SK-N-SH treated with all-trans-retinoic acid at 6 μM for 48 hours (cell line): Measurements from ENCODE around the gene HDAC11.

Experiments used
- ATAC-seq: fragments of 200-7000 bp; cut with Tn5 transposase; 3 replicates; pipeline ENCODE4 v1.9.1; 2020; ENCODE audit warnings: mild to moderate bottlenecking, moderate library complexity
- BACH2 ChIP-seq: fragments of 250-450 bp; sonication (Bioruptor Pico); IDR thresholded peaks from 2 replicates; pipeline ENCODE4 v1.9.0; 2021; ENCODE audit warnings: mild to moderate bottlenecking, borderline replicate concordance
- CSDC2 ChIP-seq: fragments of 250-450 bp; sonication (Bioruptor Pico); IDR thresholded peaks from 2 replicates; pipeline ENCODE4 v1.5.0; 2020; ENCODE audit warnings: mild to moderate bottlenecking, moderate library complexity
- ESRRG ChIP-seq: fragments of 250-450 bp; sonication (Bioruptor Pico); IDR thresholded peaks from 2 replicates; pipeline ENCODE4 v1.6.1; 2021; ENCODE audit warnings: mild to moderate bottlenecking
- GLIS3 ChIP-seq: fragments of 250-450 bp; sonication (Bioruptor Pico); IDR thresholded peaks from 2 replicates; pipeline ENCODE4 v1.5.0; 2020; ENCODE audit warnings: mild to moderate bottlenecking, moderate library complexity
- ISL1 ChIP-seq: fragments of 250-450 bp; sonication (Bioruptor Pico); IDR thresholded peaks from 2 replicates; pipeline ENCODE4 v2.1.2; 2022; ENCODE audit warnings: mild to moderate bottlenecking, moderate library complexity
- PPARA ChIP-seq: fragments of 250-450 bp; sonication (Bioruptor Pico); IDR thresholded peaks from 2 replicates; pipeline ENCODE4 v1.5.0; 2020; ENCODE audit warnings: mild to moderate bottlenecking, borderline replicate concordance
- RARB ChIP-seq: fragments of 250-450 bp; sonication (Bioruptor Pico); IDR thresholded peaks from 2 replicates; pipeline ENCODE4 v1.8.0; 2021; ENCODE audit warnings: mild to moderate bottlenecking, moderate library complexity
- SNAI2 ChIP-seq: fragments of 250-450 bp; sonication (Bioruptor Pico); IDR thresholded peaks from 2 replicates; pipeline ENCODE4 v1.5.0; 2020; ENCODE audit warnings: mild to moderate bottlenecking, moderate library complexity
- TCF4 ChIP-seq: fragments of 250-450 bp; sonication (Bioruptor Pico); IDR thresholded peaks from 2 replicates; pipeline ENCODE4 v1.8.0; 2021; ENCODE audit warnings: mild to moderate bottlenecking, moderate library complexity, borderline replicate concordance
- TOX ChIP-seq: fragments of 250-450 bp; sonication (Bioruptor Pico); IDR thresholded peaks from 2 replicates; pipeline ENCODE4 v1.8.0; 2021; ENCODE audit warnings: mild to moderate bottlenecking, moderate library complexity, borderline replicate concordance
- ZC3H10 ChIP-seq: fragments of 250-450 bp; sonication (Bioruptor Pico); IDR thresholded peaks from 2 replicates; pipeline ENCODE4 v1.5.1; 2021; ENCODE audit warnings: mild to moderate bottlenecking, moderate library complexity
- ZFP30 ChIP-seq: fragments of 450-650 bp; formaldehyde crosslinking; IDR thresholded peaks from 2 replicates; pipeline ENCODE4 v1.5.0; 2022; ENCODE audit warnings: mild to moderate bottlenecking, moderate library complexity
- ZNF565 ChIP-seq: fragments of 450-650 bp; formaldehyde crosslinking; conservative IDR thresholded peaks from 2 replicates; pipeline ENCODE4 v1.5.0; 2020; ENCODE audit warnings: low read depth, mild to moderate bottlenecking, moderate library complexity
- ZNF70 ChIP-seq: fragments of 450-650 bp; formaldehyde crosslinking; IDR thresholded peaks from 2 replicates; pipeline ENCODE4 v1.5.0; 2020; ENCODE audit warnings: mild to moderate bottlenecking, moderate library complexity
- ZNF8 ChIP-seq: fragments of 450-650 bp; formaldehyde crosslinking; IDR thresholded peaks from 2 replicates; pipeline ENCODE4 v1.5.0; 2020; ENCODE audit warnings: mild to moderate bottlenecking, moderate library complexity
- TF ChIP-seq, protein P1 (sequence below): fragments of 250-450 bp; sonication (Bioruptor Pico); IDR thresholded peaks from 2 replicates; pipeline ENCODE4 v1.8.0; 2021; ENCODE audit warnings: low read depth, mild to moderate bottlenecking, moderate library complexity, borderline replicate concordance
- TF ChIP-seq, protein P2 (sequence below): fragments of 250-450 bp; sonication (Bioruptor Pico); IDR thresholded peaks from 2 replicates; pipeline ENCODE4 v1.5.0; 2020; ENCODE audit warnings: mild to moderate bottlenecking, moderate library complexity
- TF ChIP-seq, protein P3 (sequence below): fragments of 250-450 bp; sonication (Bioruptor Pico); IDR thresholded peaks from 2 replicates; pipeline ENCODE4 v1.5.1; 2021; ENCODE audit warnings: mild to moderate bottlenecking, moderate library complexity
- TF ChIP-seq, protein P4 (sequence below): fragments of 250-450 bp; sonication (Bioruptor Pico); IDR thresholded peaks from 2 replicates; pipeline ENCODE4 v1.5.1; 2020; ENCODE audit warnings: low read depth, mild to moderate bottlenecking, moderate library complexity
- TF ChIP-seq, protein P5 (sequence below): fragments of 250-450 bp; sonication (Bioruptor Pico); IDR thresholded peaks from 2 replicates; pipeline ENCODE4 v1.8.0; 2020; ENCODE audit warnings: mild to moderate bottlenecking, moderate library complexity, borderline replicate concordance

Gene HDAC11

DNA sequence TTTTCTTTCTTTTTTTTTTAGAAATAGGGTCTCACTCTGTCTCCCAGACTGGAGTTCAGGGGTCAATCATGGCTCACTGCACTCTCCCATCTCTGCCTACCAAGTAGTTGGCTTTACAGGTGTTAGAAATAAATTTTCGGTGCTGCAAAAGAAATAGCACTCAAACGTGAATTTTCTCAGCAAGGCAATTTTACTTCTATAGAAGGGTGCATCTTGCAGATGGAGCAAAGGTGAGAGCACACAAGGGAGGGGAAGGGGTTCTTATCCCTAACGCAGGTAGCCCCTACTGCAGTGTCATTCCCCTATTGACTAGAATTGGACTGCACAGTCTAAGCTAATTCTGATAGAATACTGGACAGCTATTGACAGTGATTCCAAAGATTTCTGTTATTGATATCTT is 62.0 kb downstream of the HDAC11 start:
- TF ChIP-seq CSDC2 (no peak), ESRRG (CRISPR knock-in tag) (no peak), SNAI2 (CRISPR knock-in tag) (no peak), ZNF70 (CRISPR knock-in tag) (no peak), PPARA (CRISPR knock-in tag) (no peak), GLIS3 (CRISPR knock-in tag) (no peak), ZNF565 (no peak), ZC3H10 (no peak), ZNF8 (CRISPR knock-in tag) (no peak), RARB (CRISPR knock-in tag) (no peak), TOX (no peak), ZFP30 (CRISPR knock-in tag) (no peak), BACH2 (CRISPR knock-in tag) (no peak), TCF4 (CRISPR knock-in tag) (no peak), ISL1 (CRISPR knock-in tag) (no peak)
- TF ChIP-seq, protein P1, sequence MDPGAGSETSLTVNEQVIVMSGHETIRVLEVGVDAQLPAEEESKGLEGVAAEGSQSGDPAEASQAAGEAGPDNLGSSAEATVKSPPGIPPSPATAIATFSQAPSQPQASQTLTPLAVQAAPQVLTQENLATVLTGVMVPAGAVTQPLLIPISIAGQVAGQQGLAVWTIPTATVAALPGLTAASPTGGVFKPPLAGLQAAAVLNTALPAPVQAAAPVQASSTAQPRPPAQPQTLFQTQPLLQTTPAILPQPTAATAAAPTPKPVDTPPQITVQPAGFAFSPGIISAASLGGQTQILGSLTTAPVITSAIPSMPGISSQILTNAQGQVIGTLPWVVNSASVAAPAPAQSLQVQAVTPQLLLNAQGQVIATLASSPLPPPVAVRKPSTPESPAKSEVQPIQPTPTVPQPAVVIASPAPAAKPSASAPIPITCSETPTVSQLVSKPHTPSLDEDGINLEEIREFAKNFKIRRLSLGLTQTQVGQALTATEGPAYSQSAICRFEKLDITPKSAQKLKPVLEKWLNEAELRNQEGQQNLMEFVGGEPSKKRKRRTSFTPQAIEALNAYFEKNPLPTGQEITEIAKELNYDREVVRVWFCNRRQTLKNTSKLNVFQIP (CRISPR knock-in tag) = no peak
- TF ChIP-seq, protein P2, sequence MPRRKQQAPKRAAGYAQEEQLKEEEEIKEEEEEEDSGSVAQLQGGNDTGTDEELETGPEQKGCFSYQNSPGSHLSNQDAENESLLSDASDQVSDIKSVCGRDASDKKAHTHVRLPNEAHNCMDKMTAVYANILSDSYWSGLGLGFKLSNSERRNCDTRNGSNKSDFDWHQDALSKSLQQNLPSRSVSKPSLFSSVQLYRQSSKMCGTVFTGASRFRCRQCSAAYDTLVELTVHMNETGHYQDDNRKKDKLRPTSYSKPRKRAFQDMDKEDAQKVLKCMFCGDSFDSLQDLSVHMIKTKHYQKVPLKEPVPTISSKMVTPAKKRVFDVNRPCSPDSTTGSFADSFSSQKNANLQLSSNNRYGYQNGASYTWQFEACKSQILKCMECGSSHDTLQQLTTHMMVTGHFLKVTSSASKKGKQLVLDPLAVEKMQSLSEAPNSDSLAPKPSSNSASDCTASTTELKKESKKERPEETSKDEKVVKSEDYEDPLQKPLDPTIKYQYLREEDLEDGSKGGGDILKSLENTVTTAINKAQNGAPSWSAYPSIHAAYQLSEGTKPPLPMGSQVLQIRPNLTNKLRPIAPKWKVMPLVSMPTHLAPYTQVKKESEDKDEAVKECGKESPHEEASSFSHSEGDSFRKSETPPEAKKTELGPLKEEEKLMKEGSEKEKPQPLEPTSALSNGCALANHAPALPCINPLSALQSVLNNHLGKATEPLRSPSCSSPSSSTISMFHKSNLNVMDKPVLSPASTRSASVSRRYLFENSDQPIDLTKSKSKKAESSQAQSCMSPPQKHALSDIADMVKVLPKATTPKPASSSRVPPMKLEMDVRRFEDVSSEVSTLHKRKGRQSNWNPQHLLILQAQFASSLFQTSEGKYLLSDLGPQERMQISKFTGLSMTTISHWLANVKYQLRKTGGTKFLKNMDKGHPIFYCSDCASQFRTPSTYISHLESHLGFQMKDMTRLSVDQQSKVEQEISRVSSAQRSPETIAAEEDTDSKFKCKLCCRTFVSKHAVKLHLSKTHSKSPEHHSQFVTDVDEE (CRISPR knock-in tag) = no peak
- TF ChIP-seq, protein P3, sequence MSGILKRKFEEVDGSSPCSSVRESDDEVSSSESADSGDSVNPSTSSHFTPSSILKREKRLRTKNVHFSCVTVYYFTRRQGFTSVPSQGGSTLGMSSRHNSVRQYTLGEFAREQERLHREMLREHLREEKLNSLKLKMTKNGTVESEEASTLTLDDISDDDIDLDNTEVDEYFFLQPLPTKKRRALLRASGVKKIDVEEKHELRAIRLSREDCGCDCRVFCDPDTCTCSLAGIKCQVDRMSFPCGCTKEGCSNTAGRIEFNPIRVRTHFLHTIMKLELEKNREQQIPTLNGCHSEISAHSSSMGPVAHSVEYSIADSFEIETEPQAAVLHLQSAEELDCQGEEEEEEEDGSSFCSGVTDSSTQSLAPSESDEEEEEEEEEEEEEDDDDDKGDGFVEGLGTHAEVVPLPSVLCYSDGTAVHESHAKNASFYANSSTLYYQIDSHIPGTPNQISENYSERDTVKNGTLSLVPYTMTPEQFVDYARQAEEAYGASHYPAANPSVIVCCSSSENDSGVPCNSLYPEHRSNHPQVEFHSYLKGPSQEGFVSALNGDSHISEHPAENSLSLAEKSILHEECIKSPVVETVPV (CRISPR knock-in tag) = no peak
- TF ChIP-seq, protein P4, sequence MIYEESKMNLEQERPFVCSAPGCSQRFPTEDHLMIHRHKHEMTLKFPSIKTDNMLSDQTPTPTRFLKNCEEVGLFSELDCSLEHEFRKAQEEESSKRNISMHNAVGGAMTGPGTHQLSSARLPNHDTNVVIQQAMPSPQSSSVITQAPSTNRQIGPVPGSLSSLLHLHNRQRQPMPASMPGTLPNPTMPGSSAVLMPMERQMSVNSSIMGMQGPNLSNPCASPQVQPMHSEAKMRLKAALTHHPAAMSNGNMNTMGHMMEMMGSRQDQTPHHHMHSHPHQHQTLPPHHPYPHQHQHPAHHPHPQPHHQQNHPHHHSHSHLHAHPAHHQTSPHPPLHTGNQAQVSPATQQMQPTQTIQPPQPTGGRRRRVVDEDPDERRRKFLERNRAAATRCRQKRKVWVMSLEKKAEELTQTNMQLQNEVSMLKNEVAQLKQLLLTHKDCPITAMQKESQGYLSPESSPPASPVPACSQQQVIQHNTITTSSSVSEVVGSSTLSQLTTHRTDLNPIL (CRISPR knock-in tag) = no peak
- TF ChIP-seq, protein P5, sequence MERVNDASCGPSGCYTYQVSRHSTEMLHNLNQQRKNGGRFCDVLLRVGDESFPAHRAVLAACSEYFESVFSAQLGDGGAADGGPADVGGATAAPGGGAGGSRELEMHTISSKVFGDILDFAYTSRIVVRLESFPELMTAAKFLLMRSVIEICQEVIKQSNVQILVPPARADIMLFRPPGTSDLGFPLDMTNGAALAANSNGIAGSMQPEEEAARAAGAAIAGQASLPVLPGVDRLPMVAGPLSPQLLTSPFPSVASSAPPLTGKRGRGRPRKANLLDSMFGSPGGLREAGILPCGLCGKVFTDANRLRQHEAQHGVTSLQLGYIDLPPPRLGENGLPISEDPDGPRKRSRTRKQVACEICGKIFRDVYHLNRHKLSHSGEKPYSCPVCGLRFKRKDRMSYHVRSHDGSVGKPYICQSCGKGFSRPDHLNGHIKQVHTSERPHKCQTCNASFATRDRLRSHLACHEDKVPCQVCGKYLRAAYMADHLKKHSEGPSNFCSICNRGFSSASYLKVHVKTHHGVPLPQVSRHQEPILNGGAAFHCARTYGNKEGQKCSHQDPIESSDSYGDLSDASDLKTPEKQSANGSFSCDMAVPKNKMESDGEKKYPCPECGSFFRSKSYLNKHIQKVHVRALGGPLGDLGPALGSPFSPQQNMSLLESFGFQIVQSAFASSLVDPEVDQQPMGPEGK = no peak
- ATAC-seq = no peak

DNA sequence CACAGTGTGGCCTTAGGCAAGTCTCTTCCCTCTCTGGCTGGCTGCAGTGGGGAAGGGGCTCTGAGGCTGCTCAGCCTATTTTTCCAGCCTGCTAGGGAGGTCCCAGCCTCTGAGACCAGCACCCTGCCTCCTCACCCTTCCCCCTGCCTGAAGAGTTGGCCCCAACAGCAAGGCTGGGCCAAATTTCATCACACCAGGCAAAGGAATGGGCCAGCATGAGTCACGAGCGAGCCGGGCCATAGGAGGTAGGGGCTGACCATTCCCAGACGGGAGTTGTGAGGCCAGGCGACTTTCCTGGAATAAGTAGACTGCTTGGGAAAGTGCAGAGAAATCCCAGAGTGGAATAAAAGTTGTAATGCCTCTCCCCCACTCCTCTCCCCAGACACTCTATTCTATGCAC is 63.1 kb downstream of the HDAC11 start:
- ATAC-seq = peak; percentile 38; the same call in 1 of the 3 replicates

More for the DNA sequence above, 63.1 kb downstream of the HDAC11 start:
- no peak for TF ChIP-seq ZNF70 (CRISPR knock-in tag)
- TF ChIP-seq, protein P3 (CRISPR knock-in tag) = no peak
- TF ChIP-seq, all 23 proteins: peak for 0
